ENCODE results near the gene KIF18B. TPM values are rescaled to one million over a fixed set of nuclear protein-coding genes. Genes with fewer than 3 reads are reported as not detected.

Gene KIF18B
- total and polyA plus RNA-seq, 2 donors (not counting 1 experiment from before 2014, with no cell fraction given): 0.44 to 0.48 TPM

DNA sequence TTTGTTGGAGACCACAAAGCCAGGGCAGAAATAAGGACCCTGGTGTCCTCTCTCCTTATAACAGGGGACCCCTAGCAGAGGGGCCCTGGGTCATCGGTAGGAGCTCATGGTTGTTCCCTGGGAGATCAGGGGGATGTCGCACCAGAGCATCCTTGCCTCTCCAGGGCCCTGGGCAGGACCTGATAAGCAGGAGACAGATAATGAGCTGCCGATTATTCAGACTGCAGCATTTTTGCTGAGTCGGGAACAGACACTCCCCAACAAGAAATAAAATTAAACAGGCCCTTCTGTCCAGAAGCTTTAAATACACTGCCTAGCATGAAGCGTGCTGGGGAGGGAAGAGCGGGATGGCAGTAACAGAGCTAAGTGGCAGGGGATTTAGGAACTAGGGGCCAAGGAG, 16.9 kb downstream of the KIF18B start:
- Mint-ChIP-seq H3K27ac (no peak overlapping the region), H3K4me3 (no peak overlapping the region), H3K27me3 (no peaks in the 10 kb centered on the region), H3K9me3 (ENCODE audit: insufficient read depth) (no peaks in the 10 kb centered on the region), H3K4me1 (no peaks in the 10 kb centered on the region)
- H4K20me1 ChIP-seq (ENCODE audit: control insufficient read depth, insufficient read depth, low read length, poor library complexity, severe bottlenecking): no peaks in the 10 kb centered on the region
- no peaks in the 10 kb centered on the region for H3K27me3 ChIP-seq (replicated peaks in 1 of 4; ENCODE audit: control extremely low read depth in 1 of 4, control insufficient read depth in 3 of 4, insufficient read depth in 4 of 4, low read length in 3 of 4)
- H2AFZ ChIP-seq (ENCODE audit: insufficient read depth, low read depth, low read length, poor library complexity, severe bottlenecking): no peak overlapping the region
- intact Hi-C loops (cut with micrococcal nuclease): no loop called here
- no peaks in the 10 kb centered on the region for H3K9me3 ChIP-seq (ENCODE audit: control extremely low read depth in 1 of 3, control insufficient read depth in 2 of 3, insufficient read depth in 1 of 3, low read length in 2 of 3)
- TF ChIP-seq, protein P1, sequence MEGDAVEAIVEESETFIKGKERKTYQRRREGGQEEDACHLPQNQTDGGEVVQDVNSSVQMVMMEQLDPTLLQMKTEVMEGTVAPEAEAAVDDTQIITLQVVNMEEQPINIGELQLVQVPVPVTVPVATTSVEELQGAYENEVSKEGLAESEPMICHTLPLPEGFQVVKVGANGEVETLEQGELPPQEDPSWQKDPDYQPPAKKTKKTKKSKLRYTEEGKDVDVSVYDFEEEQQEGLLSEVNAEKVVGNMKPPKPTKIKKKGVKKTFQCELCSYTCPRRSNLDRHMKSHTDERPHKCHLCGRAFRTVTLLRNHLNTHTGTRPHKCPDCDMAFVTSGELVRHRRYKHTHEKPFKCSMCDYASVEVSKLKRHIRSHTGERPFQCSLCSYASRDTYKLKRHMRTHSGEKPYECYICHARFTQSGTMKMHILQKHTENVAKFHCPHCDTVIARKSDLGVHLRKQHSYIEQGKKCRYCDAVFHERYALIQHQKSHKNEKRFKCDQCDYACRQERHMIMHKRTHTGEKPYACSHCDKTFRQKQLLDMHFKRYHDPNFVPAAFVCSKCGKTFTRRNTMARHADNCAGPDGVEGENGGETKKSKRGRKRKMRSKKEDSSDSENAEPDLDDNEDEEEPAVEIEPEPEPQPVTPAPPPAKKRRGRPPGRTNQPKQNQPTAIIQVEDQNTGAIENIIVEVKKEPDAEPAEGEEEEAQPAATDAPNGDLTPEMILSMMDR (IDR thresholded peaks at IDR 0.05): no peak
- no peak for TF ChIP-seq EZH2 (IDR thresholded peaks at IDR 0.05; ENCODE audit: borderline replicate concordance, insufficient read depth, low read depth, low read length, poor library complexity, severe bottlenecking)
- H3K9ac ChIP-seq (ENCODE audit: low read length): no peak overlapping the region
- DNase-seq (no peak), ATAC-seq (ENCODE audit: low read depth) (no peak)
- H3K79me2 ChIP-seq (ENCODE audit: control insufficient read depth, insufficient read depth, low read length): no peaks in the 10 kb centered on the region
- ChIA-PET CTCF (no interaction called here), POLR2A (no interaction called here)
- no peak overlapping the region for H3K27ac ChIP-seq (ENCODE audit: low read length in 2 of 2)
- no peak overlapping the region for H3K4me3 ChIP-seq (ENCODE audit: control extremely low read depth in 1 of 5, extremely low read depth in 1 of 5, insufficient read depth in 1 of 5, low read depth in 2 of 5, low read length in 4 of 5)
- H3K4me2 ChIP-seq (replicated peaks; ENCODE audit: low read depth, low read length, poor library complexity, severe bottlenecking): no peak overlapping the region
- no peaks in the 10 kb centered on the region for H3K36me3 ChIP-seq (replicated peaks in 1 of 2; ENCODE audit: control extremely low read depth in 1 of 2, control insufficient read depth in 1 of 2, extremely low read depth in 1 of 2, insufficient read depth in 2 of 2, low read length in 1 of 2)
- no peaks in the 10 kb centered on the region for H3K4me1 ChIP-seq (ENCODE audit: control insufficient read depth in 2 of 2, insufficient read depth in 2 of 2, low read length in 2 of 2)
- 95% methylated on average over 2 of the region's 6 CpGs for WGBS (ENCODE audit: insufficient coverage)

DNA sequence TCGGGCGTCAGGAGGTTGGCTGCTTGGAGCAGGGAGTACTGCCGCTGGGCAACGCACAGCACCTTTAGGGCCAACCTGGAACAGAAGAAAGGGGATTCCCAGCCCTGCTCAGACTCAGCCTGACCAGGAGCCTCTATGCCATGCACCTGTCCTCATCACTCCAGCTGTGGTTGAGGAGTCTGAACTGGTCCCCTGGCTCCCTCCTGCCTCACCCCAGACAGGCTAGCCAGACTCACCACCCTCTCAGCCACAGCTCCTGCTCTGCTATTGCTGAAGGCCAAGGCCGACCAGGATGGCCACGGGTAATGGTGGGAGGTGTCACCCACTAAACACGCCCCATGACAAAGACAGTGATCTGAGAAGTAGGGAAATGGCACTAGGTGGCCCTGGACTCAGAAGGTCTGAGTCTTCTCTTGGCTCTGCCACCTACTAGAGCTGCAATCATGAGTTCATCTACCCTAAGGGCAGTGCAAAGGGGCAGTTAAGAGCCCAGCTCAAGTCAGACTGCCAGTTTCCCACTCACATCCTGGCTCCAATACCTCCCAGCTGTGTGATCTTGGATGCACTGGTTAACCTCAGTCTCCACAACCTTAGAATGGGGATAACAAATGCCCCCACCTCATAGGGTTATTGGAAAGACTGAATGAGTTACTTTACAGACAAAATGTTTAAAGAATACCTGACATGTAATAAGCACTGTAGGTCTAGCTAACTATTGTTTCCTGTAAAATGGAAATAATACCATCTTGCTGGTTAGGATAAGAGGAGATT, 18.4 kb downstream of the KIF18B start:
- DNase-seq: no peak
- Histone ChIP-seq H2AFZ (ENCODE audit: insufficient read depth, low read depth, low read length, poor library complexity, severe bottlenecking) (no peak overlapping the region), H3K4me2 (replicated peaks; ENCODE audit: low read depth, low read length, poor library complexity, severe bottlenecking) (no peak overlapping the region), H3K36me3 (replicated peaks in 1 of 2; ENCODE audit: control extremely low read depth in 1 of 2, control insufficient read depth in 1 of 2, extremely low read depth in 1 of 2, insufficient read depth in 2 of 2, low read length in 1 of 2) (no peaks in the 10 kb centered on the region), H3K79me2 (ENCODE audit: control insufficient read depth, insufficient read depth, low read length) (no peaks in the 10 kb centered on the region), H4K20me1 (ENCODE audit: control insufficient read depth, insufficient read depth, low read length, poor library complexity, severe bottlenecking) (no peaks in the 10 kb centered on the region), H3K9me3 (ENCODE audit: control extremely low read depth in 1 of 3, control insufficient read depth in 2 of 3, insufficient read depth in 1 of 3, low read length in 2 of 3) (no peaks in the 10 kb centered on the region), H3K9ac (ENCODE audit: low read length) (no peak overlapping the region), H3K4me1 (ENCODE audit: control insufficient read depth in 2 of 2, insufficient read depth in 2 of 2, low read length in 2 of 2) (no peaks in the 10 kb centered on the region), H3K27ac (ENCODE audit: low read length in 2 of 2) (no peak overlapping the region), H3K4me3 (ENCODE audit: control extremely low read depth in 1 of 5, extremely low read depth in 1 of 5, insufficient read depth in 1 of 5, low read depth in 2 of 5, low read length in 4 of 5) (no peak overlapping the region), H3K27me3 (replicated peaks in 1 of 4; ENCODE audit: control extremely low read depth in 1 of 4, control insufficient read depth in 3 of 4, insufficient read depth in 4 of 4, low read length in 3 of 4) (no peaks in the 10 kb centered on the region)
- intact Hi-C loops (cut with micrococcal nuclease): no loop called here
- ChIA-PET CTCF (no interaction called here), POLR2A (no interaction called here)
- WGBS (ENCODE audit: insufficient coverage): 100% methylated on average over 6 of the region's 7 CpGs
- H3K27me3 Mint-ChIP-seq: no peaks in the 10 kb centered on the region
- H3K27ac Mint-ChIP-seq: no peak overlapping the region
- TF ChIP-seq, protein P1 (IDR thresholded peaks at IDR 0.05): no peak
- TF ChIP-seq EZH2 (IDR thresholded peaks at IDR 0.05; ENCODE audit: borderline replicate concordance, insufficient read depth, low read depth, low read length, poor library complexity, severe bottlenecking): no peak
- ATAC-seq (ENCODE audit: low read depth): no peak
- H3K4me3 Mint-ChIP-seq: no peak overlapping the region
- no peaks in the 10 kb centered on the region for H3K9me3 Mint-ChIP-seq (ENCODE audit: insufficient read depth)
- no peaks in the 10 kb centered on the region for H3K4me1 Mint-ChIP-seq
